Coronary artery (tissue), 2 donors: ENCODE data around the gene ABI3BP.

Source experiments
- DNase-seq: peaks from one replicate; pipeline ENCODE4 v3.0.0-alpha.2; 2017; ENCODE audit warnings: low spot score
- H3K27ac ChIP-seq, 2 donors: fragments of 200-600 bp; sonication (generic); one replicate each; pipeline ENCODE4 v1.5.1; 2016 to 2019
- H3K4me3 ChIP-seq: fragments of 200-600 bp; sonication (generic); 2 replicates; pipeline ENCODE4 v1.5.1; 2016; ENCODE audit warnings: mild to moderate bottlenecking, moderate library complexity
- CTCF ChIP-seq: fragments of 200-600 bp; sonication (generic); IDR thresholded peaks from one replicate; pipeline ENCODE4 v1.5.1; 2019; ENCODE audit warnings: antibody characterized with exemption

The ABI3BP gene

GRCh38 chr3:100732435-100732834 lies 260.8 kb downstream of the ABI3BP start:
- DNase-seq, result no peak
- TF ChIP-seq CTCF, result no peak
- Histone ChIP-seq H3K4me3 (no peak overlapping the region), H3K27ac (no peak overlapping the region)

- H3K27ac ChIP-seq, result no peak overlapping the region
These were observed 262.7 kb downstream of the ABI3BP start for GRCh38 chr3:100730524-100730923.

GRCh38 chr3:100726706-100727105 lies 266.5 kb downstream of the ABI3BP start:
- DNase-seq, result no peak
- no peak for TF ChIP-seq CTCF
- no peak overlapping the region for H3K27ac ChIP-seq
- H3K4me3 ChIP-seq, result no peak overlapping the region

More at GRCh38 chr3:100730524-100730923, 262.7 kb downstream of the ABI3BP start:
- no peak for DNase-seq
- H3K4me3 ChIP-seq, result no peak overlapping the region
- TF ChIP-seq CTCF, result no peak

GRCh38 chr3:100725935-100726513 lies 267.2 kb downstream of the ABI3BP start:
- H3K4me3 ChIP-seq, result no peak overlapping the region
- DNase-seq, result no peak
- no peak for TF ChIP-seq CTCF
- no peak overlapping the region for H3K27ac ChIP-seq

- DNase-seq, result no peak
- Histone ChIP-seq H3K4me3 (no peak overlapping the region), H3K27ac (no peak overlapping the region)
- TF ChIP-seq CTCF, result no peak
These were observed 272.8 kb downstream of the ABI3BP start for GRCh38 chr3:100720426-100720825.

- Histone ChIP-seq H3K4me3 (no peak overlapping the region), H3K27ac (no peak overlapping the region)
- DNase-seq, result no peak
- no peak for TF ChIP-seq CTCF
These were observed 274.1 kb downstream of the ABI3BP start for GRCh38 chr3:100719136-100719535.

- no peak for DNase-seq
- no peak overlapping the region for H3K27ac ChIP-seq
- no peak overlapping the region for H3K4me3 ChIP-seq
- no peak for TF ChIP-seq CTCF
These were observed 275.4 kb downstream of the ABI3BP start for GRCh38 chr3:100717637-100718487.
